ENCODE results near the gene LDLRAD3. TPM values are rescaled to one million over a fixed set of nuclear protein-coding genes. Genes with fewer than 3 reads are reported as not detected.

Gene LDLRAD3
- total RNA-seq, 1 experiment from 2014 or later, result 12.1 TPM

DNA sequence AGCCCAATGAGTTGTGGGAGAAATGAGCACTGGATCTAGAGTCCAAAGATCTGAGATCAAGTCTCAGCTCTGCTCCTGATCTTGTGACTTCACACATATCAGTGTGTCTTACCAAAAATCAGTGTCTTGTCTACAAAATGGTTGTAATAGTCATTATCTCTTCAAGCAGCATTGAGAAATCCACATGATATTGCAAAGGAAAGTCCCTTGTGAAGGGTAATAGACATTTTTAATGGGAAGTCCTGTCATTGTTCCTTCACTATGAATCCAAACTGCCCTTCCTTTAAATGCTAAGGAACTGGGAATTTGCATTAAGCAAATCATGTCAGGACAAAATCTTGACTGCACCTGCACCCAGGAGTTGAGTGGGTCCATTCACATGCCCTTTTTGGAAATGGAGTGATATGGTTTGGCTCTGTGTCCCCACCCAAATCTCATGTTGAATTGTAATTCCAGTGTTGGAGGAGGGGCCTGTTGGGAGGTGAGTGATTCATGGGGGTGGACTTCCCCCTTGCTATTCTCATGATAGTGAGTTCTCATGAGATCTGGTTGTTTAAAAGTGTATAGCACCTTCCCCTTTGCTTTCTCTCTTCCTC is 294.3 kb downstream of the LDLRAD3 start:
- Mint-ChIP-seq H3K27me3 (ENCODE audit: low read depth) (no peaks in the 10 kb centered on the region; the same call in 1 of the 2 replicates), H3K9me3 (no peaks in the 10 kb centered on the region), H3K4me1 (peaks cover 5 to 8% of the 10 kb centered on the region in 2 experiments), H3K4me3 (no peak overlapping the region), H3K36me3 (ENCODE audit: insufficient read depth in 1 of 3, low read depth in 3 of 3) (peaks cover 0 to 7% (median 3%) of the 10 kb centered on the region in 3 experiments; a peak in 1 of 7 replicates), H3K27ac (no peak overlapping the region)
- Histone ChIP-seq H2BK20ac (ENCODE audit: low read depth, low read length, poor library complexity, severe bottlenecking) (no peak overlapping the region), H4K5ac (ENCODE audit: insufficient read length, low read depth, low read length) (no peak overlapping the region), H2BK5ac (ENCODE audit: insufficient read length, low read length) (no peak overlapping the region), H3K79me2 (ENCODE audit: insufficient read depth, low read length) (no peaks in the 10 kb centered on the region), H3T11ph (ENCODE audit: low read length) (no peak overlapping the region), H3K27ac (ENCODE audit: insufficient read length, low read depth, low read length) (no peak overlapping the region), H3K4ac (ENCODE audit: low read depth, low read length) (no peak overlapping the region), H3K9ac (ENCODE audit: extremely low read depth, insufficient read length, low read length) (no peak overlapping the region), H3K4me1 (ENCODE audit: insufficient read depth, low read length) (no peaks in the 10 kb centered on the region), H3K14ac (ENCODE audit: insufficient read depth, low read length) (no peak overlapping the region), H3K4me2 (ENCODE audit: insufficient read depth, insufficient read length, low read length) (no peak overlapping the region), H3K23ac (ENCODE audit: insufficient read length, low read depth, low read length) (no peak overlapping the region), H2BK12ac (ENCODE audit: insufficient read length, low read depth, low read length) (no peak overlapping the region), H3K23me2 (ENCODE audit: insufficient read length, low read depth, low read length, poor library complexity, severe bottlenecking) (no peaks in the 10 kb centered on the region), H2AK5ac (ENCODE audit: insufficient read length, low read length) (no peak overlapping the region), H3K79me1 (ENCODE audit: insufficient read depth, low read depth, low read length, poor library complexity, severe bottlenecking) (no peaks in the 10 kb centered on the region), H3K56ac (ENCODE audit: insufficient read length, low read depth, low read length) (no peak overlapping the region), H4K20me1 (ENCODE audit: control insufficient read depth, insufficient read depth, insufficient read length) (no peaks in the 10 kb centered on the region), H3K18ac (ENCODE audit: insufficient read length, low read depth, low read length) (no peak overlapping the region), H2BK120ac (ENCODE audit: low read depth, low read length, poor library complexity, severe bottlenecking) (no peak overlapping the region), H3K27me3 (ENCODE audit: insufficient read depth, low read length) (no peaks in the 10 kb centered on the region), H2BK15ac (ENCODE audit: low read depth, low read length) (no peak overlapping the region), H2AFZ (ENCODE audit: low read length) (no peak overlapping the region), H4K91ac (ENCODE audit: insufficient read length, low read depth, low read length) (no peak overlapping the region), H4K8ac (replicated peaks; ENCODE audit: insufficient read length, low read depth, low read length) (no peak overlapping the region), H3K9me3 (ENCODE audit: control insufficient read depth, low read depth, low read length) (no peaks in the 10 kb centered on the region)
- TF ChIP-seq, protein P1, sequence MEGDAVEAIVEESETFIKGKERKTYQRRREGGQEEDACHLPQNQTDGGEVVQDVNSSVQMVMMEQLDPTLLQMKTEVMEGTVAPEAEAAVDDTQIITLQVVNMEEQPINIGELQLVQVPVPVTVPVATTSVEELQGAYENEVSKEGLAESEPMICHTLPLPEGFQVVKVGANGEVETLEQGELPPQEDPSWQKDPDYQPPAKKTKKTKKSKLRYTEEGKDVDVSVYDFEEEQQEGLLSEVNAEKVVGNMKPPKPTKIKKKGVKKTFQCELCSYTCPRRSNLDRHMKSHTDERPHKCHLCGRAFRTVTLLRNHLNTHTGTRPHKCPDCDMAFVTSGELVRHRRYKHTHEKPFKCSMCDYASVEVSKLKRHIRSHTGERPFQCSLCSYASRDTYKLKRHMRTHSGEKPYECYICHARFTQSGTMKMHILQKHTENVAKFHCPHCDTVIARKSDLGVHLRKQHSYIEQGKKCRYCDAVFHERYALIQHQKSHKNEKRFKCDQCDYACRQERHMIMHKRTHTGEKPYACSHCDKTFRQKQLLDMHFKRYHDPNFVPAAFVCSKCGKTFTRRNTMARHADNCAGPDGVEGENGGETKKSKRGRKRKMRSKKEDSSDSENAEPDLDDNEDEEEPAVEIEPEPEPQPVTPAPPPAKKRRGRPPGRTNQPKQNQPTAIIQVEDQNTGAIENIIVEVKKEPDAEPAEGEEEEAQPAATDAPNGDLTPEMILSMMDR (conservative IDR thresholded peaks at IDR 0.05), result no peak
- DNase-seq, result no peak
